Activated CD4-positive, alpha-beta T cell treated with anti-CD3 and anti-CD28 coated beads, Interleukin-2, amount 50 U/mL, for 48 hours (primary cell): ENCODE data around the gene USP10.

ENCODE experiments used
- DNase-seq, 2 experiments: peaks; one replicate each; pipeline ENCODE4 v3.0.0-alpha.2; 2020

The USP10 gene

GRCh38 chr16:84778720-84779119 is 78.9 kb downstream of the USP10 start:
- DNase-seq, result no peak

GRCh38 chr16:84780063-84780462 is 80.3 kb downstream of the USP10 start:
- DNase-seq, result no peak

GRCh38 chr16:84780544-84781376 is 81.0 kb downstream of the USP10 start:
- DNase-seq, result no peak

- no peak for DNase-seq
These were observed 83.0 kb downstream of the USP10 start for GRCh38 chr16:84782846-84783245.

GRCh38 chr16:84785843-84786581 is 86.2 kb downstream of the USP10 start:
- no peak for DNase-seq

- no peak for DNase-seq
These were observed 86.9 kb downstream of the USP10 start for GRCh38 chr16:84786605-84787262.

- DNase-seq, result no peak
These were observed 87.4 kb downstream of the USP10 start for GRCh38 chr16:84787263-84787622.

- DNase-seq, result no peak
These were observed 89.2 kb downstream of the USP10 start for GRCh38 chr16:84788920-84789391.

GRCh38 chr16:84789431-84789830 is 89.6 kb downstream of the USP10 start:
- no peak for DNase-seq

- no peak for DNase-seq
These were observed 90.5 kb downstream of the USP10 start for GRCh38 chr16:84790301-84790700.

- DNase-seq, result no peak
These were observed 91.3 kb downstream of the USP10 start for GRCh38 chr16:84791088-84791487.

GRCh38 chr16:84791501-84791900 is 91.7 kb downstream of the USP10 start:
- no peak for DNase-seq

GRCh38 chr16:84794186-84794585 is 94.4 kb downstream of the USP10 start:
- DNase-seq, result no peak

- DNase-seq, result no peak
These were observed 94.8 kb downstream of the USP10 start for GRCh38 chr16:84794626-84795025.

GRCh38 chr16:84795329-84796053 is 95.7 kb downstream of the USP10 start:
- no peak for DNase-seq

- DNase-seq, result no peak
These were observed 100.6 kb downstream of the USP10 start for GRCh38 chr16:84800158-84800978.

GRCh38 chr16:84803146-84803545 is 103.3 kb downstream of the USP10 start:
- no peak for DNase-seq

GRCh38 chr16:84804326-84804725 is 104.5 kb downstream of the USP10 start:
- DNase-seq, result no peak

- no peak for DNase-seq
These were observed 106.6 kb downstream of the USP10 start for GRCh38 chr16:84806256-84806889.

GRCh38 chr16:84806890-84807258 is 107.1 kb downstream of the USP10 start:
- DNase-seq, result no peak

GRCh38 chr16:84807776-84808175 is 108.0 kb downstream of the USP10 start:
- DNase-seq, result no peak

GRCh38 chr16:84808826-84809225 is 109.0 kb downstream of the USP10 start:
- DNase-seq, result no peak
